ENCODE measurements around the gene NINJ1.

Gene NINJ1

DNA sequence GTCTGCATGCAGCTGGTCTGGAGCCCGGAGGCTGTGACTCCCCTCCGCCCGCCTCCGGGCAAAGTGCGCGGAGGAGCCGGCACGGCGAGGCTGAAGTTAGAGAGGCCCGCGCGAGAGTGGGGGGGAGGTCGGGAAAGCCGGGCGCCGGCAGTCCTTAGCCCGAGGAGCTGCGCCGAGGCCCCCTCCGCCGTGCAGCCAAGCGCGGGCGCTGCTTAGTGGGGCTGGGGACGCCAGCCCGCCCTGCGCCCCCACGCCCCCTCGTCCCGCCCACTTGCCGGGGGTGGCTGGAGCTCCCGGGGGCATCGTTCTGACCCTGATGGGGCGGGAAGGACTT is 403 bp downstream of the NINJ1 start:
- peak in 1 of 2 donors; percentile 30 for DNase-seq (ENCODE audit: low read depth in 1 of 2, low spot score in 1 of 2)

- DNase-seq (ENCODE audit: low read depth in 1 of 2, low spot score in 1 of 2) = no peak
Observed at GRCh38 chr9:93132946-93133680, 938 bp downstream of the NINJ1 start.

DNA sequence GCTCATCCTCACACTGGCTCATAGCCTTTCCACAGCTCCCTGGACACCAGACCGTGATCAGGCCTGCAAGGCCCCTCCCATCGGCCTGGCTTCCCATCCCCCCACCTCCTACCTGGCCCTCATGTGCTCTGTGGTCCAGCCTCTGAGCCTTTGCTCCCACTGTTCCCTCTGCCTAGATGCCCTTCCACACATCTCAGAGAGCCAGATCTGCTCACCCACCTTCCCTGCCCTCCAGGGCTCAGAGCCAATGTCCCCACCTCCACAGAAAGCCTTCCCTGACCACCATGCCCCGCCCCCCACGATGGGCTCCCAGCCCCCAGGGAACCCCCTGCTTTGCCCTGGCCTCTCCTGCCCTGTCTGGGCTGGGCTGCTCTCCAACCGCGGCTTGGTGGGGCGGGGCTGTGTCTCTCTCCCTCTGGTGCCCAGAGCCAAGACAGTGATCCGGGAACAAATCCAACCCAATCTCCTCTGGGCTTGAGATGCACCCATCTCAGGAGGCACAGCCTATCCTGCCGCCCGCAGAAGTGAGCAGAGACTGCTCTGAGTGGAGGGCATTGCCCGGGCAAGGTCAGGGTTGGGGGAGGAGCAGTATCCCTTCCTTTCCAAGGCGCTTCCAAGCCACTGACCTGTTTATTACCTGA is 1.6 kb downstream of the NINJ1 start:
- DNase-seq (ENCODE audit: low read depth in 1 of 2, low spot score in 1 of 2) = no peak

DNA sequence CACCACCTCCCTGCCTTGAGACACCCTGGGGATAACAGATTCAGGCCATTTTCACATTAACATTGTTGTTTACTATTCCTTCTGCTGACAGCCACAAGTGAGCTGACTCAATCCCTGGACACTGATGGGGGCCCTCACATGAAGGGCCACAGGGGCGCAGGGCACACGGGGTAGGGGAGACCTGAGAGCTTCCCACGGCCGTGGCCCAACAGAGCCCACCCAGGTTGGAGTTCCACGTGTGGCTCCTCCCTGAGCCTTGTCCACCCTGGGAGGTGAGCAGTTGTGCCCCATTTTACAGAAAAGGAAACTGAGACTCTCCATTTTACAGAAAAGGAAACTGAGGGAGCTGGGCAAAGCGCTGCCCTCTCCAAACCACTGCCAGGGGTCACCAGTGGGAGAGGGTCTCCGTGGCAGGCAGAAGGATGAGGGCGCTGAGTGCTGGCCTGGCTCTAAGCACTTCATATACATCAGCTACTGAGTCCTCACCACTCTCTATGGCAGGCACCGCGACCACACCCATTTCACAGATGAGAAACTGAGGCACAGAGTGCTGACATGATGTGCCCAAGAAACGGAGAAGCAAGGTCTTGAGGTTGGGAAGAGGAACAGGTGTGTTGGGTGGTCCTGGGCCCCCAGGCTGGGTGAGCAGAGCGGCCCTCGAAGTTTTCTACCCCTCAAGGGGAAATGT is 2.3 kb downstream of the NINJ1 start:
- no peak for DNase-seq (ENCODE audit: low read depth in 1 of 2, low spot score in 1 of 2)

- DNase-seq (ENCODE audit: low read depth in 1 of 2, low spot score in 1 of 2) = no peak
Observed at GRCh38 chr9:93130861-93131481, 3.1 kb downstream of the NINJ1 start.

DNA sequence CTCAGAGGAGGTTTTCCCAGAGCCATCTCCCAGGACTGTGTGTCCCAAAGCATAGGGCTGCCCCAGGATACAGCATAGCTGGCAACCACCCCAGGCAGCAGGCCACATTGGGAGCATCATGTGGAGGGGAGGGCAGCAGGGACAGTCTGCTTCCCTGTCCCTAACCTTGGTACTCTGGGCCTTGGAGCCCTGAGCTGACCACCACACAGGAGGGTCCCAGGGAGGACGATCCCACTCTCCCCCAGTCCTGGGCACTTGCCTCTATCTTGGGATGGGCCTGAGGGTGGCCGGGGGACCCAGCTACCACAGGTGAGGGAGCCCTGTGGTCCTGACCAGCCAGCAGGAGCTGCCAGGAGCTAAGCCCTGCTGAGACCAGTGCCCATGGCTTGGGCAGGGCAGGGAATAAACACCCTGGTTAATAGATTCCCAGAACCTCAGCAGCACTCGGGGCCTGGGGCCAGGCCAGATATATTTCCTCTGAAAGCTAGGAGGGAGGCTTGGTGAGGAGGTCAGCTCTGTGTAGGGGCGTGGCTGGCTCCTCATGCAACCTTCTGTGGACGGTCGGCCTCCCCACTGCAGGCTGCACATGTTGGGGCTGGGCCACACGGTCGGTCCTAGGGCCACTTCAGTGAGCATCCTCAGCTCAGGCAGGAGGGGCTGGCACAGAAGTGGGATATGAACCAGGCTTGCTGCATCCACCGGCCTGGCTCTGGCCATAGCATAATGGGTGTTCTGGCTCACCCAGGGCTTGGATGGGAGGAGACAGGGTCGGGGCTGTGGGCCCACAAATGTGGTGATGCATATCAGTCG is 4.2 kb downstream of the NINJ1 start:
- no peak for DNase-seq (ENCODE audit: low read depth in 1 of 2, low spot score in 1 of 2)

DNA sequence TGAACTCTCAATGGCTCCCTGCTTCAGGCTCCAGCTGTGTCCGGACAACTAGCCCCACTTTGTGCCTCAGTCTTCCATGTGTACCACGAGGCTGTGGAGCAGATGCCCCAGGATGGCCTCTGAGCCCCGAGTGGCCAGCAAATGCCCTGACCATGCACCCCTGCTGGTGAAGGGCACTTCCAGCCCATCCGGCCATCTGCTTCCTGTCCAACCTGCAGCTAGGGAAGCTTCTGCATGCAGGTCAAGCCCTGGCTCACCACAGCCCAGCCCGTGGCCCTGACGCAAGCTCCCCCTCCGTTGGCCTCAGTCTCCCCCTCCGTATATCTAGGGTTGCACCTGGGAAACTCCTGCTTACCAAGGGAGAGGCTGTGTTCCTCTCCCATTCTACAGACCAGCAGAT is 4.8 kb downstream of the NINJ1 start:
- DNase-seq (ENCODE audit: low read depth in 1 of 2, low spot score in 1 of 2) = no peak

GRCh38 chr9:93128715-93129224 is 5.3 kb downstream of the NINJ1 start:
- DNase-seq (ENCODE audit: low read depth in 1 of 2, low spot score in 1 of 2) = no peak

DNA sequence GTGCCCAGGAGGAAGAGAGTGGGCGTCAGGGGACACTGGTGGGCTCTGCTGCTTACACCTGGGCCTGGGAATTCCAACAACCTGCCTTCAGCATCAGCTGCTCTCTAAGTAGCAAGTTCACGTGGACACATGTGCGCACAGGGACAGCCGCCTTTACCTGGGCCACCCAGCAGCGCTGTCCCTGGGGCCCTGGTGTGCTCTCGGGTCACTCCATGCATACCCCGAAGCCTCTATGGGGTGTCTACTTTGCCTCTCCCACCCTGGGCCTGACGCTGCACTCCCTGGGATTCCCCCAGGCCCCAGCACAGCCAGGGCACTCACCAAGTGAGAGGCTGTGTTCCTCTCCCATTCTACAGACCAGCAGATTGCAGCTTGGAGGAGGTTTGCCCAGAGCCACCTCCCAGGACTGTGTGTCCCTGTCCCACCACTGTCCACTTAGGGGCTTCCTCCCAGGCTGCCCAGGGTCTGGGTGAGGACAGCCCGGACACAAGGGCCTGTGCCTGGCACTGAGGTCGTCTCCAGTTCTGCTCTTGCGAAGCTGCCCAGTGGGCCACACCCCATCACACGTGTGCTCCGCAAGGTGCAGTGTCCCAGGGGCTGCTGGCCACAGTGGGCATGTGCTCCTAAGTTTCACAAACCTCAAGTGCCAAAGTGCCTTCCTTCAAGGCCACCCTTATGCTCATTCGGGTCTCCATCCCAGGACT is 5.9 kb downstream of the NINJ1 start:
- no peak for DNase-seq (ENCODE audit: low read depth in 1 of 2, low spot score in 1 of 2)

DNA sequence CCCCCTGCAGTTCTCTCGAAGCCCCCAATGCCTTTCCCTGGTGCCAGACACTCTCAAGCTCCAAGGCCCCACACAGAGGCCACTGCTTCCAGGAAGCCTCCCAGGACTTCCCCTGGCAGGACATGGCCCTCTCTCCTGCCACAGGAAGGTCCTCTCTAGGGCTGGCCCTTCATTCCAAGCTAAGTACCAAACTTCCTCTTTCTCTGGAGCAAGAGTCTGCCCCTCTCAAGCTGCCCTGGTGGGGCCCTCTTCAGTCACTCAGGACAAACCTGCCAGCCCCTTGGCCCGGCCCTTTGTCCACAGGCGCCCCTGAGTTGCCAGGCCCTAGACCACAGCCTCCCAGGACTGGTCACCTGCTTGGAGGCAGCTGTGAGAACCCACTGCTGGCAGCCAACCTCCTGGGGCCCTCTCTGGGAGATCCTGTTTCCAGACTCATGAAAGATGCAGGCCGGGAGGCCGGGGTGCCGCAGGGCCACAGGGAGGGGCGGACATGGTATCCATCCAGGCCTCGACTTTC is 6.6 kb downstream of the NINJ1 start:
- no peak for DNase-seq (ENCODE audit: low read depth in 1 of 2, low spot score in 1 of 2)

DNA sequence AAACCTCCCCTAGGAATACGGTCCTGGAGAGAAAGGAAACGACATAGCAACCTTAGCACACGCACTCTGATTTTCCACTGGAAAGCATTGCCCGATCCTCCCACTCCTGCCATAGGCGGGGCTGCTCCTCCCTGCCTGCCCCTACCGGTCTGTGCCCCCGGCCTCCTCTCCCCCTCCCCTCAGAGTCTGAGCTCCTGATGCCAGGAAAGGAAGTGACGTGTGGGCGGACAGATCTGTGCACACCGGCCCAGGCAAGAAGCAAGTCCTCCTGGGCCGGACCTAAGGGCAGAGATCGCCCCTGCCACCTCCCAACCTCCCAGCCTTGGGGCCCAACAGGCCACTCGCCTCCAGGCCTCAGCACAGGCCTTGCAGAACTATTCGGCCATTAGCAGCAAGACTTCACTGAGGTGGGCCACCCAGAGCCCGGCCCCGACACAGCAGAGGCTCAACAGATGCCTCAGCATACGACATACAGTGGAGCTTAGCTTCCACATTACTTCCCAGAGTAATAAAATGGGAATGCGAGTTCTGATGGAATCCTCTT is 7.2 kb downstream of the NINJ1 start:
- DNase-seq (ENCODE audit: low read depth in 1 of 2, low spot score in 1 of 2) = no peak

- no peak for DNase-seq (ENCODE audit: low read depth in 1 of 2, low spot score in 1 of 2)
Observed at GRCh38 chr9:93126151-93126781, 7.8 kb downstream of the NINJ1 start.

DNA sequence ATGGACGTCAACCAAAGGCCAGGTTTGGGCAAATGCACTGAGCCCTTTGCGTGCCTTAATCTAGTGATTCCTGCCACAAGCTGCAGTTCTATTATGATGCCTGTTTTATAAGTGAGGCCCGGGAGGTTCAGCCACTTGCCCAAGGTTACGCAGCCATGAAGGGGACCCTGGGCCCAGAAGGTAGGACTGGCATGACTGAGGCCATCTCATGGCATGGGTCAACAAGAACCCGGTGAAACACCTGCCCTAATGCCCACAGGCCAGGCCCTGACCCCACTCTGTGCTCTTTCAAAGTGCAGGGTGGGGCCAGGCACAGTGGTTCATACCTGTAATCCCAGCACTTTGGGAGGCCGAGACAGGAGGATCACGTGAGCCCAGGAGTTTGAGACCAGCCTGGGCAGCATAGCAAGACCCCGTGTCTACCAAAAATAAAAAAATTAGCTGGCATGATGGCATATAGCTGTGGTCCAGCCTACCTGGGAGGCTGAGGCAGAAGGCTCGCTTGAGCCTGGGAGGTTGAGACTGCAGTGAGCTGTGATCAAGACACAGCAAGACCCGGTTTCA is 8.6 kb downstream of the NINJ1 start:
- DNase-seq (ENCODE audit: low read depth in 1 of 2, low spot score in 1 of 2) = no peak

- DNase-seq (ENCODE audit: low read depth in 1 of 2, low spot score in 1 of 2) = no peak
Observed at GRCh38 chr9:93124793-93125192, 9.3 kb downstream of the NINJ1 start.

DNA sequence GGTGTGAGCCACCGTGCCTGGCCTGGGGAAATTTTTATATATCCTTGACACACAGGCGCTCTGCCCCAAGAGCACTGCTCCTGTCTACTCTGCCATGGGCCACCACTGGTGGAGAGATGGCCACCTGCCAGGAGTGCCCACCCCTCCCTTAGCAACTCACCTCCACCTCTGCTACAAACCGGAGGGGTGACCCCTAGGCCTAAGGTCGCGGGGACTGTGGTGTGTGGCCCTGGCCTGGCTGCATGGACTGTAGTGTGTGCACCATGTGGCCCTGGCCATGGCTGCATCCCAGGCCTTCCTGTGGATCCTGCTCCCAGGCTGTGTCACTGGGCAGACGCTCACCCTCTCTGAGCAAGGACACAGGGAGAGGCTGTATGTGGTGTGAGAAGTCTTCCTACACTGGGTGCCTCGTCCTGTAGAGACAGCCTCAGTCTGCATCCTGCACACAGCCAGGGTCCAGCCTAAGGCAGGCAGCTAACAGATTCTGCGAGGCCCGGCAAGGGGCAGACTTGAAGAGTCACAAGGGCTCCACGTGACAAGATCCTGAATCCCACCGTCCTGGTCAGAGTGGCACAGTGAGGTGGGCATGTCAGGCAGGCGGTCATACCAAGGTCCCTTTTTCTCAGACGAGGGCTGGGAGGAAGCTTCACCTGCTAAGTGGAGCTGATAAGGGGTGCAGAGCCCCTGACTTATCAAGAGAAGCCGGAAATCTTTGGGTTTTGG is 10.3 kb downstream of the NINJ1 start:
- no peak for DNase-seq (ENCODE audit: low read depth in 1 of 2, low spot score in 1 of 2)

DNA sequence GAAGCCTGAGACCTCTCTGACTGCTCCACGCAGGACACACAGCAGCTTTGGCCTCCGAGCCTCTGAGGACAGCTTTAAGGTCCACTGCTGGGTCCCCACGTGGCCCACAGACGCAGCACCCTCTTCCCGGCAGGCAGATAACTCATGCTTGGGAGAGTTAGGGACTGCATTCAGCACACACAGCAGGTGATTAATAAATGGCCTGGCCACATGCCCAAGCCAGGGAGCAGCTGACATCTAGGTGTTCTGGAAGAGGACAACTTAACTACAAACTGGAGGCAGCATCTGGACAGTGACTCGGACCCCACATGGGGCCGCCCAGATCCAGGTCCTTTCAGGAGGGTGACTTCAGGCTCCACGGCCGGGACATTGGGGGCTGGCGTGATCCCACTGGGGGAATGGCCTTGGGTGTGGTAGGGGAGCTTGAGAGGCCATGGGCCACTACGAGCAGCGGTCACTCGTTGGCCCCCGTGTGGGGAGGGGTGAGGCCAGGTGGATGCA is 11.3 kb downstream of the NINJ1 start:
- DNase-seq (ENCODE audit: low read depth in 1 of 2, low spot score in 1 of 2) = no peak

DNA sequence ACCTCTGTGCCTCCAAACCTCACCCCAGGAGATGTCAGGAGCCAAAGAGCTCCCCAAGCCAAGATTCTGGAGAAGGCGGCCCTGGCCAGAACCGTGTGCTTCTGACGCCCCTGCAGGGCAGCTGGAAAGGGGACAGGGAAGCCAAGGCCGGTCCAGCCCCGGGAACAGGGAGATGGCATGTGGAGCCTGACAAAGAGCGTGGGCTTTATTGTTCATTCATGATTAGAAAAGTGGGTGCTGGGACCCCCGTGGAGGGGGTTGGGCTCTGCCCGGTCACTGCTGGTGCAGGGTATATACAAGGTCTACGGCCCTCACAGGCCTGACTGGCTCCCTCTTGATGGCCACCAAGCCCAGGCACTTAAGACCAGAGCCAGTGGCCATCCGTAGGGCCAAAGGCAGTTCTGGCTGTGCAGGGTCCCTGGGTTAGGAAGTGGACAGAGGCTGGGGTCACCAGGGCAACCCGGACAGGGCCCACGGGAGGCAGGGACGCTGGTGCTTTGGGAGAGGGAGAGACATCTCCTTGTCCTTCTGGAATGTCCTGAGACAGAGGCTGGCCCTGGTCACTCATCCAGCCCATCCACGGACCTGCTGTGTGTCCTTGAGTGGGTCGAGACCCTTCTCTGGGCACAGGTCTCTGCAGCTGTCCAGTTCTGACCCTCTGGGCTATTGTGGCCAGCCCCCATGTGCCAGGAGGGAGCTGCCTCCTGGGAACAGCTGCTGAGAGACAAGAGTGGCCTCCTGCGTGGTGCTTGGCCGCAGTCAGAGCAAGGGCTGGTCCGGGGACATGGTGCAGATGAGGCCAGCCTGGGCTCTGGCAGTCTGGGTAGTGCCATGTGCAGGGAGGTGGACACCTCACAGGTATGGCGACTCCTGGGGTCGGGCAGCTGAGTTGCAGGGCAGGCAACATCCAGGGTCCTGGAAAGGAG is 12.5 kb downstream of the NINJ1 start:
- DNase-seq (ENCODE audit: low read depth in 1 of 2, low spot score in 1 of 2) = no peak
